SU-DHL-6 (cell line): Measurements from ENCODE around the gene LCORL.

ENCODE experiments used
- H2AFZ ChIP-seq: fragments of 200-600 bp; sonication (generic); 2 replicates; pipeline ENCODE4 v1.6.1; 2014; ENCODE audit warnings: low read depth, mild to moderate bottlenecking, moderate library complexity, mixed read lengths, antibody characterized with exemption, low read length; ENCODE audit not compliant: severe bottlenecking
- H3F3A ChIP-seq: fragments of 200-600 bp; shearing (Covaris generic); 2 replicates; pipeline ENCODE4 v1.6.0; 2016; ENCODE audit warnings: antibody characterized with exemption, mild to moderate bottlenecking; ENCODE audit not compliant: insufficient read depth
- H3K27ac ChIP-seq: fragments of 200-600 bp; sonication (generic); 2 replicates; pipeline ENCODE4 v1.5.1; 2016; ENCODE audit warnings: low read depth, mild to moderate bottlenecking, low read length, moderate library complexity, mixed read lengths
- H3K27me3 ChIP-seq: fragments of 200-600 bp; sonication (generic), shearing (Covaris generic); 2 replicates; pipeline ENCODE4 v1.6.0; 2014; ENCODE audit warnings: mild to moderate bottlenecking, low read length
- H3K36me3 ChIP-seq: fragments of 200-600 bp; sonication (generic); 2 replicates; pipeline ENCODE4 v1.6.1; 2014; ENCODE audit warnings: mild to moderate bottlenecking, low read length, mixed read lengths
- H3K4me2 ChIP-seq: fragments of 300-600, 200-600 bp; shearing (Covaris generic), sonication (generic); 2 replicates; pipeline ENCODE4 v1.6.0; 2014; ENCODE audit warnings: low read length, low read depth, mild to moderate bottlenecking; ENCODE audit not compliant: poor library complexity, severe bottlenecking
- H3K4me3 ChIP-seq: fragments of 200-600 bp; sonication (generic); 2 replicates; pipeline ENCODE4 v1.5.1; 2014; ENCODE audit warnings: antibody characterized with exemption, low read length, mild to moderate bottlenecking, mixed read lengths; ENCODE audit not compliant: insufficient read depth, poor library complexity, severe bottlenecking
- H3K79me2 ChIP-seq: fragments of 200-600 bp; sonication (generic); 2 replicates; pipeline ENCODE4 v1.6.1; 2014; ENCODE audit warnings: mild to moderate bottlenecking, low read length, moderate library complexity; ENCODE audit not compliant: insufficient read depth
- H3K9ac ChIP-seq: fragments of 200-600 bp; sonication (generic); 2 replicates; pipeline ENCODE4 v1.7.0; 2014; ENCODE audit warnings: mild to moderate bottlenecking, low read length
- H3K9me2 ChIP-seq: fragments of 200-600 bp; sonication (generic); replicated peaks from 2 replicates; pipeline ENCODE4 v1.6.1; 2014; ENCODE audit warnings: low read length; ENCODE audit not compliant: insufficient read depth
- H3K9me3 ChIP-seq: fragments of 200-600 bp; sonication (generic); 2 replicates; pipeline ENCODE4 v1.6.1; 2014; ENCODE audit warnings: low read length, mixed read lengths; ENCODE audit not compliant: insufficient read depth
- H4K20me1 ChIP-seq: fragments of 200-600 bp; sonication (generic); 2 replicates; pipeline ENCODE4 v1.6.1; 2014; ENCODE audit warnings: low read depth, mild to moderate bottlenecking, antibody characterized with exemption, low read length, moderate library complexity, mixed read lengths
- EZH2phosphoT487 ChIP-seq: fragments of 200-600 bp; sonication (generic), shearing (Covaris generic); conservative IDR thresholded peaks from 2 replicates; pipeline ENCODE4 v1.6.1; 2018; ENCODE audit warnings: mild to moderate bottlenecking, antibody characterized with exemption, low read length, moderate library complexity, mixed read lengths
- TF ChIP-seq, protein P1 (sequence below): fragments of 200-600 bp; sonication (generic); IDR thresholded peaks from one replicate; pipeline ENCODE4 v1.5.1; 2017; ENCODE audit warnings: antibody characterized with exemption, mild to moderate bottlenecking, low read length, moderate library complexity; ENCODE audit not compliant: insufficient read depth, poor library complexity, severe bottlenecking

Gene LCORL

DNA sequence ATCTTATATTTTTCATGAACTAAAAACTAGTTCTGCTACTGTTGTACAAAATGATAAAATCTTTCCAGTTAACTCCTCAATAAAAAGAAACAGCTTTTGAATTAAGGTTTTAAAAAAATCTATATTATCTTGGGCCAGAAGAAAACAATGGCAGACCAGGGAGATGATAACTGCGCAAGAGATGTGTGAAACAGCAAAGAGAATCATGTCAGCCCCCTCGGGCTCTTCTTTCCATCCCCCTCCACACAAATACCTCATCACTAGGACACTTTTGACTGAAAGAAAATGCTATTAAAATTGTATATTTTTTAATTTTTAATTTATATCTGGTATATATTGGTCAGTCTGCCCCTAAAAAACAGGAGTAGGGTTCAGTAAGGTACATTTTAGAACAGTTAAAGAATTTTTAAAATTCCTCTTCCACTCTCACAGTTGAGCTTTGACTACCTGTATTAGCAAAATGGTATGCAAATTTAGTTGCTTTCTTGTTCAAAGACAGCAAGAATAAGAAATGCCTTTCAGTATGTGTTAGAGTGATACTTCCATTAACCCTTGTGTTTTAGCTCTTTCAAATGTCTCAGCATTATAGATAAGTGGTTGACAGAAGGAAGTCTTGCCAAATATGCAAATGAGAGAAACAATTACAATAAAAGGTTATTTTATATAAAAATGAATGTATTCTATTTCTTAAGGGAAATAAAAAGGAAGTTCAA, 36.4 kb upstream of the LCORL start:
- no peaks in the 10 kb centered on the region for H3K9me2 ChIP-seq
- H4K20me1 ChIP-seq, result no peaks in the 10 kb centered on the region
- no peak overlapping the region for H2AFZ ChIP-seq
- TF ChIP-seq EZH2phosphoT487, result no peak
- TF ChIP-seq, protein P1, sequence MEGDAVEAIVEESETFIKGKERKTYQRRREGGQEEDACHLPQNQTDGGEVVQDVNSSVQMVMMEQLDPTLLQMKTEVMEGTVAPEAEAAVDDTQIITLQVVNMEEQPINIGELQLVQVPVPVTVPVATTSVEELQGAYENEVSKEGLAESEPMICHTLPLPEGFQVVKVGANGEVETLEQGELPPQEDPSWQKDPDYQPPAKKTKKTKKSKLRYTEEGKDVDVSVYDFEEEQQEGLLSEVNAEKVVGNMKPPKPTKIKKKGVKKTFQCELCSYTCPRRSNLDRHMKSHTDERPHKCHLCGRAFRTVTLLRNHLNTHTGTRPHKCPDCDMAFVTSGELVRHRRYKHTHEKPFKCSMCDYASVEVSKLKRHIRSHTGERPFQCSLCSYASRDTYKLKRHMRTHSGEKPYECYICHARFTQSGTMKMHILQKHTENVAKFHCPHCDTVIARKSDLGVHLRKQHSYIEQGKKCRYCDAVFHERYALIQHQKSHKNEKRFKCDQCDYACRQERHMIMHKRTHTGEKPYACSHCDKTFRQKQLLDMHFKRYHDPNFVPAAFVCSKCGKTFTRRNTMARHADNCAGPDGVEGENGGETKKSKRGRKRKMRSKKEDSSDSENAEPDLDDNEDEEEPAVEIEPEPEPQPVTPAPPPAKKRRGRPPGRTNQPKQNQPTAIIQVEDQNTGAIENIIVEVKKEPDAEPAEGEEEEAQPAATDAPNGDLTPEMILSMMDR, result no peak
- no peaks in the 10 kb centered on the region for H3K9me3 ChIP-seq
- H3F3A ChIP-seq, result no peaks in the 10 kb centered on the region
- no peak overlapping the region for H3K9ac ChIP-seq
- H3K27ac ChIP-seq, result no peak overlapping the region
- no peak overlapping the region for H3K4me2 ChIP-seq
- no peaks in the 10 kb centered on the region for H3K79me2 ChIP-seq
- no peaks in the 10 kb centered on the region for H3K36me3 ChIP-seq
- H3K27me3 ChIP-seq, result no peaks in the 10 kb centered on the region
- H3K4me3 ChIP-seq, result no peak overlapping the region

DNA sequence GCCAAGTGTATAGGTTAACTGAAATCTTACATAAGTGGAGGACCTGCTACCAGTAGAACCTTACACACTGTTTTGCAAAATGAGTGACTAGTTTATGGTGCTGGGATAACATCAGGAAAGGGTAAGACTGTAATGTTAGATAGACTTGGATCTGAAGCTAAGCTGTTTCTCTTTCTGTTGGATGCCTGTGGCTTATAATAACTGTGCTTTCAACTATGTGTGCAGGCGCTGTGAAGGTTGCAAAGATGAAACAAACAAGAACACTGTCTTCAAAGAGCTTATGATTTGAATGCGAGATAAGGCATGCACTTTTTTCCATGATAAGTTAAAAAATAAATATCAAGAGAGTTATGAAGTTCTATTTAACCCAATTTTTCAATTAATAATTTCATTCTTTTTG, 34.5 kb upstream of the LCORL start:
- Histone ChIP-seq H3K9me3 (no peaks in the 10 kb centered on the region), H3K36me3 (no peaks in the 10 kb centered on the region), H3K4me3 (no peak overlapping the region), H3K79me2 (no peaks in the 10 kb centered on the region), H3K27ac (no peak overlapping the region), H2AFZ (no peak overlapping the region), H3K9ac (no peak overlapping the region), H4K20me1 (no peaks in the 10 kb centered on the region), H3F3A (no peaks in the 10 kb centered on the region), H3K27me3 (no peaks in the 10 kb centered on the region), H3K4me2 (no peak overlapping the region), H3K9me2 (no peaks in the 10 kb centered on the region)
- TF ChIP-seq, protein P1, result no peak
- no peak for TF ChIP-seq EZH2phosphoT487

DNA sequence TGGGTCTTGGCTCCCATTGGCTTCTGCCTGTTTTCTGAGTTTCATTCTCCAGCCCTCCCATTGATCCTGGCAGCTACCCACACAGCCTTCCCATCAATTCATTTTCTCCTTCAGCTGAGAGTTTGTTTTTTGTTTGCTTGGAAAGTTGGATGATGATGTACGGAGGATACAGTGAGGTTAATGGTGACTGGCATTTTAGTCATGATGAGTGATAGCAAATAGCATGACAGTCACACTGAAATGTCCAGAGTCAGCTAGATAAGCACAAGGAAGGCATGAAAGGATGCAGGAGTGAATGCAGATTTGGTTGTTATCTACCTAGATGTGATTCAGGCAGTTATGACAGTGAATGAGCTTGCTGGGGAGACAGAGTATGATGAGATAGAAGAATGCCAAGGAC, 30.6 kb upstream of the LCORL start:
- no peaks in the 10 kb centered on the region for H3K36me3 ChIP-seq
- no peak overlapping the region for H3K27ac ChIP-seq
- no peak overlapping the region for H3K9ac ChIP-seq
- no peaks in the 10 kb centered on the region for H3K9me3 ChIP-seq
- no peaks in the 10 kb centered on the region for H3K27me3 ChIP-seq
- no peak for TF ChIP-seq EZH2phosphoT487
- TF ChIP-seq, protein P1, result no peak
- no peaks in the 10 kb centered on the region for H3K79me2 ChIP-seq
- no peaks in the 10 kb centered on the region for H3F3A ChIP-seq
- H3K4me2 ChIP-seq, result no peak overlapping the region
- no peaks in the 10 kb centered on the region for H3K9me2 ChIP-seq
- H2AFZ ChIP-seq, result no peak overlapping the region
- no peaks in the 10 kb centered on the region for H4K20me1 ChIP-seq
- no peak overlapping the region for H3K4me3 ChIP-seq
